Tibial artery (tissue), 4 donors: ENCODE results near the gene INSC.

Source experiments
- DNase-seq, 2 donors: peaks; one replicate each; pipeline ENCODE4 v3.0.0-alpha.2; 2019
- H3K27ac ChIP-seq, 2 donors: fragments of 200-600 bp; sonication (generic) in 1 of 2; 1 replicate in 1 of 2; 2 replicates in 1 of 2; pipeline ENCODE4 v1.5.1; 2018 to 2019; ENCODE audit warnings: mild to moderate bottlenecking in 1 of 2
- H3K27me3 ChIP-seq, 2 donors: fragments of 200-600 bp; sonication (generic) in 1 of 2; one replicate each; pipeline versions ENCODE4 v1.5.1 to v1.6.0; 2016 to 2019
- H3K36me3 ChIP-seq, 3 donors: fragments of 200-600 bp; sonication (generic) in 2 of 3; one replicate each; pipeline ENCODE4 v1.5.1; 2016 to 2019; ENCODE audit warnings: mild to moderate bottlenecking in 2 of 3
- H3K4me1 ChIP-seq, 4 donors: fragments of 200-600 bp; sonication (generic) in 2 of 4; 1 replicate in 3 of 4; 2 replicates in 1 of 4; pipeline ENCODE4 v1.5.1; 2016 to 2019
- H3K4me3 ChIP-seq, 2 donors: fragments of 200-600 bp; sonication (generic) in 1 of 2; 1 replicate in 1 of 2; 2 replicates in 1 of 2; pipeline ENCODE4 v1.5.1; 2018 to 2019; ENCODE audit warnings: mild to moderate bottlenecking in 2 of 2
- H3K9me3 ChIP-seq, 3 donors: fragments of 200-600 bp; sonication (generic) in 1 of 3; one replicate each; pipeline ENCODE4 v1.5.1; 2016 to 2019
- intact Hi-C: fragments of 100-400 bp; cut with DNase I; formaldehyde crosslinking; loops from one replicate; pipeline ENCODE4 v1.15.0; 2023; ENCODE audit warnings: low total_unique reads
- TF ChIP-seq, protein P1 (sequence below), 2 experiments: fragments of 200-600 bp in 1 of 2; fragments of 450-650 bp in 1 of 2; IDR thresholded peaks; one replicate each; pipeline ENCODE4 v1.5.1; 2017 to 2019; ENCODE audit warnings: antibody characterized with exemption in 2 of 2, mild to moderate bottlenecking in 1 of 2, moderate library complexity in 1 of 2

Gene INSC

DNA sequence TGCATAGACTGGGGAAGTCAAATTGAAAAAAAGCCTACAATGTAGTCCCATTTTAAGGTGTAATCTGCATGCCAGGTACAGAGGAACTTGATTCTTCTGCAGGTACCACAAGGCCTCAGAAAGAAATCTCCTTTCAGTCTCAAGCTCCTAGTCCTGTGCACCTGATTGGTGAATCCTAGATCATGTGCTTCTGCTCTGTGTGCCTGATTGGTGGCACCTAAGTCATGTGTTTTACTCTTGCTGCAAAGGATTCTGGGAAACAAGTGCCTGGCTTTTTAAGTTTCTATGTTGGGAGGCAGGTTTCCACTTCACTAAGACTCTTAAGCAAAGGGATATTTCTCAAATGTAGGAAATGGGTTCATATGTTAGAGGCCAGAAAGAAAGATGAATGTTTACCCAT lies 29.1 kb downstream of the INSC start:
- no peaks in the 10 kb centered on the region for H3K27me3 ChIP-seq
- no peak overlapping the region for H3K27ac ChIP-seq
- intact Hi-C loops = no loop called here
- DNase-seq = no peak
- no peak overlapping the region for H3K4me3 ChIP-seq
- H3K9me3 ChIP-seq = no peaks in the 10 kb centered on the region
- H3K36me3 ChIP-seq = no peaks in the 10 kb centered on the region
- H3K4me1 ChIP-seq = no peaks in the 10 kb centered on the region
- TF ChIP-seq, protein P1, sequence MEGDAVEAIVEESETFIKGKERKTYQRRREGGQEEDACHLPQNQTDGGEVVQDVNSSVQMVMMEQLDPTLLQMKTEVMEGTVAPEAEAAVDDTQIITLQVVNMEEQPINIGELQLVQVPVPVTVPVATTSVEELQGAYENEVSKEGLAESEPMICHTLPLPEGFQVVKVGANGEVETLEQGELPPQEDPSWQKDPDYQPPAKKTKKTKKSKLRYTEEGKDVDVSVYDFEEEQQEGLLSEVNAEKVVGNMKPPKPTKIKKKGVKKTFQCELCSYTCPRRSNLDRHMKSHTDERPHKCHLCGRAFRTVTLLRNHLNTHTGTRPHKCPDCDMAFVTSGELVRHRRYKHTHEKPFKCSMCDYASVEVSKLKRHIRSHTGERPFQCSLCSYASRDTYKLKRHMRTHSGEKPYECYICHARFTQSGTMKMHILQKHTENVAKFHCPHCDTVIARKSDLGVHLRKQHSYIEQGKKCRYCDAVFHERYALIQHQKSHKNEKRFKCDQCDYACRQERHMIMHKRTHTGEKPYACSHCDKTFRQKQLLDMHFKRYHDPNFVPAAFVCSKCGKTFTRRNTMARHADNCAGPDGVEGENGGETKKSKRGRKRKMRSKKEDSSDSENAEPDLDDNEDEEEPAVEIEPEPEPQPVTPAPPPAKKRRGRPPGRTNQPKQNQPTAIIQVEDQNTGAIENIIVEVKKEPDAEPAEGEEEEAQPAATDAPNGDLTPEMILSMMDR (IDR thresholded peaks at IDR 0.05) = no peak

- no peaks in the 10 kb centered on the region for H3K27me3 ChIP-seq
- TF ChIP-seq, protein P1 (IDR thresholded peaks at IDR 0.05) = no peak
- intact Hi-C loops = no loop called here
- no peak overlapping the region for H3K27ac ChIP-seq
- no peak overlapping the region for H3K4me3 ChIP-seq
- H3K9me3 ChIP-seq = no peaks in the 10 kb centered on the region
- no peaks in the 10 kb centered on the region for H3K36me3 ChIP-seq
- DNase-seq = no peak
- H3K4me1 ChIP-seq = no peaks in the 10 kb centered on the region
Measured at GRCh38 chr11:15144347-15144746, 29.6 kb downstream of the INSC start.

DNA sequence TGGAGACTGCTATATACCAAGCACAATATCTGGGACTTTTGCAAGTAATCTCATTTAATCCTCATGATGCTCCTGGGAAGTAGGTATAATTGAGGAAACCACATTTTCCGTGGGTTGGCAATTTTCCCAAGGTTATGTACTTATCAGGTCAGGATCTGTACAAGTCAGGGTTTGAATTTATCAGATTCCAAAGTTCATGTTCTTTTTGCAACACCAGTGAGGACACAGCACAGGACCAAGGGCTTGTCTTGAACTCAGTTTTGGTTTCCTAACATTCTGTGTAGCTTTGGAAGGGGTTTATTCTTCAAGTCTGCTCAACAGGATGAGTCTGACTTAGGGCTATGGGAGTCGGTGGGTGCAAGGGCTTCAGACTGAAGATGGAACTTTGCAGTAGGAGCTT lies 30.4 kb downstream of the INSC start:
- no peak overlapping the region for H3K27ac ChIP-seq
- no peak for DNase-seq
- intact Hi-C loops = no loop called here
- TF ChIP-seq, protein P1 (IDR thresholded peaks at IDR 0.05) = no peak
- H3K27me3 ChIP-seq = no peaks in the 10 kb centered on the region
- H3K36me3 ChIP-seq = no peaks in the 10 kb centered on the region
- no peaks in the 10 kb centered on the region for H3K4me1 ChIP-seq
- H3K4me3 ChIP-seq = no peak overlapping the region
- no peaks in the 10 kb centered on the region for H3K9me3 ChIP-seq

DNA sequence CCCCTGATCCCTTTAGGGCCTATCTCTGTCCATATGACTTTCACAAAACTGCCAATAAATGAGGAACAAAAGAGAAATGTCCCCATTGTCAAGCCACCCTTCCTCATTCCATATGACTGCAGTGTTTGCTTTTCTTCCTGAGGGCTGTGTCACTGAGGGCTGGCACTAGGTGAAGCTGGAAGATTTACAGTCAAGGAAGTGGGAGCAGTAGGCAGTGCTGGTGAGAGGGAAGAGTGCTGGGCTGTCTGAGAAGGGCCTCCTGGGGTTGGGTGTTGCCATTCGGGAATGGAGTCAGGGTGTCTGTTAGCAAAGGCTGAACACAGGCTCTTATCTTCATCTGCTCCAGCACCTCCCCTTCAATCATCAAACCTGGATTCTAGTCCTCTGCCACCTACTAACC lies 30.9 kb downstream of the INSC start:
- Histone ChIP-seq H3K4me1 (no peaks in the 10 kb centered on the region), H3K27ac (no peak overlapping the region), H3K9me3 (no peaks in the 10 kb centered on the region), H3K27me3 (no peaks in the 10 kb centered on the region), H3K36me3 (no peaks in the 10 kb centered on the region), H3K4me3 (no peak overlapping the region)
- TF ChIP-seq, protein P1 (IDR thresholded peaks at IDR 0.05) = no peak
- no peak for DNase-seq
- intact Hi-C loops = no loop called here

DNA sequence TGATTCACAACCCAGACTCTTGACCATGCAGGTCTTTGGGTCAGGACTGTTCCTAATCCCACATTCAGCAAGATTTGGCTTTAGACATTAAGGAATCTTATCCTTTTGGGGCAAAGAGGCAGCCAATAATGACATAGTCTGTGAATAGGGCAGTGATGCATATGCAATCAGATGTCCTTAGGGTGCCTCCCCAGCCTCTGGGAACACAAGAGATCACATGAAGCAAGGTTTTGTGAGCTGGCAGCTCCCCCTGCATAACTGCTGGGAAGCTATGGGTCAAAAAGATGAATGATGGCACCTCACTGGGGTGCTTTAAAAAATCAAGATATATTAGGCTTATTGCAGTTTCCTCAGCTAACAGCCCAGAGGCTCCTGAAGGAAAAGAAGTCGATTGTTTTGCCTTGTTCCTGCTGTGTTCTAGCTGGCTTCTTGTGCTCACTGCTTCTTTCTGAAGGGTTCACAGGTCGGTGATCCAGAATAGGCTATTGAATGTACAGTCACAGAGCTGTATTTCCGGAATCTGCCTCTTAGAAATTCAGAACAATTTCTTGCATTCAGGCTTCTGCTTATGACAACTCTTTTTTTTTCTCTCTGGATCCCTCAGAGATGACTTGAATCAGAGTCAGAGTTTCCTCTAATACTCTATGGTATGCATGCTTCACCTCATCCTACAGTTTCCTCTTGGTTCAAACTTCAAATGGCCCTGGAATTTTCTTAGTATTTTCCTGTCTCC lies 31.7 kb downstream of the INSC start:
- Histone ChIP-seq H3K27ac (no peak overlapping the region), H3K9me3 (no peaks in the 10 kb centered on the region), H3K27me3 (no peaks in the 10 kb centered on the region), H3K4me1 (no peaks in the 10 kb centered on the region), H3K36me3 (no peaks in the 10 kb centered on the region), H3K4me3 (no peak overlapping the region)
- TF ChIP-seq, protein P1 (IDR thresholded peaks at IDR 0.05) = no peak
- intact Hi-C loops = no loop called here
- no peak for DNase-seq

- intact Hi-C loops = no loop called here
- no peak overlapping the region for H3K4me3 ChIP-seq
- H3K9me3 ChIP-seq = no peaks in the 10 kb centered on the region
- H3K27ac ChIP-seq = no peak overlapping the region
- DNase-seq = no peak
- TF ChIP-seq, protein P1 (IDR thresholded peaks at IDR 0.05) = no peak
- no peaks in the 10 kb centered on the region for H3K4me1 ChIP-seq
- H3K36me3 ChIP-seq = no peaks in the 10 kb centered on the region
- H3K27me3 ChIP-seq = no peaks in the 10 kb centered on the region
Measured at GRCh38 chr11:15148169-15148568, 33.4 kb downstream of the INSC start.
